GM21423 (cell line): ENCODE measurements around the gene BPIFB1.

ENCODE experiments used
- ATAC-seq: cut with Tn5 transposase; IDR thresholded peaks from one replicate; pipeline ENCODE4 v1.9.1; 2021; ENCODE audit warnings: mild to moderate bottlenecking, moderate library complexity; ENCODE audit not compliant: unreplicated experiment

Gene BPIFB1

DNA sequence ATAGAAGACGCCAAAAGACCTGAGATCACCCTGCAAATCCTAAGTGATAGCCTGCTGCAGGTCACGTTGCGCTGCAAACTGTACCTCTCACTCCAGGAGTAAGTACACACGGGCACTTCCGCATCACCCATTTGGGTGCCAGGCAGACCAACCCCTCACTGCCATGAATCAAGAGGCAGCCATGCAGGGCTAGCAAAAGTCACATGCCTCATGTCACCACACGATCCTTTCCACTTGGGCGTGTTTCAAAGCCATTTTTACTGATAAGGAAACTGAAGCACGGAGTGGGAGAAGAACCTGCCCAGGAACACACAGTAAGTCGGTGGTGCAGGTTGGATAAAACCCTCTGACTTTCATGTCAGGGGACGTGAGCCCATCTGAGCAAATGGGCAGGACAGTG is 37.0 kb downstream of the BPIFB1 start:
- no peak for ATAC-seq

DNA sequence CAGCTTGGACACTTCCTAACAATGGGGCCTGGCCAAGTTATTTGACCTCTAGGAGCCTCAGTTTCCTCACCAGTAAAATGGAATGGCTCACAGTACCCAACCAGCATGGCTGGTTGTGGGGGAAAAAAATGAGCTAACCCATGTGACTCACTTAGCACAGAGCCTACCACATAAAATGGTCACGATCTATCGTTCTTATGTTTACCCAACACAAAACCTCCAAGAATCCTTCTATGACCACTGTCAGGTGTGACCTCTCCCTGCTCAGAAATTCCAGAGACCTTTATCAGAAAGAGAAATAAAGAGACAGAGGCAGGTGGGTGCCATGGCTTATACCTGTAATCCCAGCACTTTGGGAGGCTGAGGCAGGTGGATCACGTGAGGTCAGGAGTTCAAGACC is 39.4 kb downstream of the BPIFB1 start:
- no peak for ATAC-seq

DNA sequence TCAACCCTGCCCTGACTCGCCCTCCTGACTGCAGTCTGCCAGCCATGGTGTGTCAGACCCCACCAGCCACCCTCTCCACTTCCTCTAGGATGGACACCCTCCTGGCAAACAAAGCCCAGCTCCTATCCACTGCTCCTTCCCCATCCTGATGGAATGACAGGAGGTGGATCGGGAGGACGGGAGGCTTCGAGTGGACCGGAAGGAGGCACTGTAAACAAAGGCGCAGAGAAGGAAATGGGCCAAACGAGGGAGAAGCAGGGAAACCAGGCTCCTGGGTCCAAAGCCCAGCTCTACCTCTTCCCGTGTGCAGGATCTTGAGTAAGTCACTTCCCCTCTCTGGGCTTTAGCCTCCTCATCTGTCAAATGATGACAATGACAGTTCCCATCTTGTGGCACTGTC is 40.2 kb downstream of the BPIFB1 start:
- ATAC-seq = no peak

DNA sequence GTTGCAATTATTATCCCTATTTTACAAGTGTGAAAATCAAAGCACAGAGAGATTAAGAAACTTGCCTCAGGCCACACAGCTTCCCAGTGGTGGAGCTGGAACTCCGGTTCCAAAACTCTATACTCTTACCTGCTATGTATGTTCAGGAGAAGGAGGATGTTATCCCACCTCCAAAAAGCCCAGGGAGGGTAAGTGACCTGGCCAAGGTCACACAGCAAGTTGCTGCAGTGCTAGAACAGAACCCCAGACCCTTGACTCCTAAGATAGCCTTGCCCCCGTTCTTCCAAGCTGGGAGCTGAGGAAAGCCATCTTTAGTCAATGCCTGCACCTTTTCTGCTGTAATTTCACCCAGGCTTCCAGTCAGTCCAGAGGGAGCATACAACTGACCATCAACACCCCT is 42.3 kb downstream of the BPIFB1 start:
- ATAC-seq = no peak

DNA sequence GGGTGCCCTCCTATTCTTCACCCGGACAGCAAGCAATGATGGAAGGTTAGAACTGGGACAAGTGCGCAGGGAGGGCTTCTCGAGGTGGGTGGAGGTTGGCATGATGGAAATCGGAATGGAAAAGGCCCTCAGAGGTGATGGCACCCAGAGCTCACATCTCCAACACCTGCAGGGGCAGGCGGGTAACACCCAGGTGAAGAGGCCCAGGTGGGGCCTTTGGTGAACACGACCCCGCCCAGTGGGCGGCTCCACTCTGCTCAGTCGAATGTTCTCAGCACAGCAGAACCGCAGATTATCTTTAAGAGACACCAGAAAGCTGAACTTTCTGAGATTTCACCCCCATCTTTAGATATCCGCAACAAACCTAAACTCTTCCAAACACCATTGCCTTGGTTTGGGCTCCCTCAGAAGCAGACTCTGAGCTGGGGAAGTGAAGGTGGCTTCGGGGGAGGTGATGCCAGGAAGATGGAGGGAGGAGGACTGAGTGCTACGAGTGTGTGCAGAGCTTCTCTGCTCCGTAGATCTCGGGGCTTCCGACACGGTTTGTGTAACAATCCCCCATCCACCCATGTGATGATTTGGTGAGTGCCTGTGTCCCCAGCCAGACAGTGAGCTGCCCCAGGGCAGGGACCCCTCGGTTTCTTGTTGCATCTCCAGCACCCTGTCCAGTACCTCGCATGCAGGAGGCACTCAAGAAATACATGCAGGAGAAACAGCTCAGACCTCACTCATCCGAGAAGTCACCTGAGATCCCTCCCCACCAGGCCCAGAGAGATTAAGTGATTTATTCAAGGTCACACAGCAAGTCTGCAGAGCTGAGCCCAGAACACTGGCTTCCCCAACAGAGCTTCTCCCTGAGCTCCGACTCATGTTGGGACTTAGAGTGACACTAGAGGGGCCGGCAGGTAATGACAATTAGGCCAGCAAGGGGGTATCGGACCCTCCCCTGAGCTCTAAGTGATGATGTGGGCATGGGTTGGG is 45.4 kb downstream of the BPIFB1 start:
- ATAC-seq = no peak

GRCh38 chr20:33332905-33333456 is 50.0 kb downstream of the BPIFB1 start:
- ATAC-seq = no peak

- no peak for ATAC-seq
Observed at GRCh38 chr20:33333616-33334015, 50.6 kb downstream of the BPIFB1 start.

DNA sequence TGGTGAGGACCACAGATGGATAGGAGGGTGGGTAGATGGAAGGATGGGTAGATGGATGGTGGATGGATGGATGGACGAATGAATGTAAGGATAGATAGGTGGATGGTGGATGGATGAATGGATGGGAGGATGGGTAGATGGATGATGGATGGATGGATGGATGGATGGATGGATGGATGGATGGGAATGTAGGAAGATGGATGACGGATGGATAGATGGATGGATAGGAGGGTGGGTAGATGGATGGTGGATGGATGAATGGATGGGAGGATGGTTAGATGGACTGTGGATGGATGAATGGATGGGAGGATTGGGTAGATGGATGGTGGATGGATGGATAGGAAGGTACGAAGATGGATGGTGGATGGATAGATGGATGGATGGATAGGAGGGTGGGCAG is 51.1 kb downstream of the BPIFB1 start:
- no peak for ATAC-seq

- no peak for ATAC-seq
Observed at GRCh38 chr20:33336375-33336774, 53.4 kb downstream of the BPIFB1 start.

- no peak for ATAC-seq
Observed at GRCh38 chr20:33337119-33337518, 54.1 kb downstream of the BPIFB1 start.

DNA sequence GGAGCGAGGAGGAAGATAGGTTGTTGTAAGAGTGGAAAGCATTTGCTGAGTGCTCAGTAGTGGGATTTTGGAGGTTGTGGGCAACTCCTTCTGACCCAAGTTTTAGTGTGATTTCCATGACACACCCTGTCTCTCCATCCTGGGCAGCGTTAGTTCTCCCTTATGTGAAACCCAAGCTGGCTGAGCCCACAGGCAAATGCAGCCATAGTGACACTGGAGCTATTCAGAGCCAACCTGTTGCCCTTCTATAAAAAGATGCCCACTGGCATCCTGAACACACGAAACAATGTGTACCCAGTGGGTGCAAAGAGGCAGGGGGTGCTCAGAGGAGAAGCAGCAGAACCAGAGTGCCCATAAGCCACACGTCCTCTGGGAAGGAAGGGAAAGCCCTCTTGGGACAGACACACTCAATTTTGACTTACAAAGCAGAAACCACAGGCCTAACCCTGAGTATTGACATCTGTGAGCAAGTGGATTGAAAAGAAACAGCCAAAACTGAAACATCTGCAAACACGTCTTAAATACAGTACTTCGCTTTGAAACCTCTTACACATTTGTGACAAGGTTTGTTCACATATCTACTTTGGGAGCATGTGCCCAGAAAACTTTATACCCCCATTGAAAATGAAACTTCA is 54.6 kb downstream of the BPIFB1 start:
- no peak for ATAC-seq

DNA sequence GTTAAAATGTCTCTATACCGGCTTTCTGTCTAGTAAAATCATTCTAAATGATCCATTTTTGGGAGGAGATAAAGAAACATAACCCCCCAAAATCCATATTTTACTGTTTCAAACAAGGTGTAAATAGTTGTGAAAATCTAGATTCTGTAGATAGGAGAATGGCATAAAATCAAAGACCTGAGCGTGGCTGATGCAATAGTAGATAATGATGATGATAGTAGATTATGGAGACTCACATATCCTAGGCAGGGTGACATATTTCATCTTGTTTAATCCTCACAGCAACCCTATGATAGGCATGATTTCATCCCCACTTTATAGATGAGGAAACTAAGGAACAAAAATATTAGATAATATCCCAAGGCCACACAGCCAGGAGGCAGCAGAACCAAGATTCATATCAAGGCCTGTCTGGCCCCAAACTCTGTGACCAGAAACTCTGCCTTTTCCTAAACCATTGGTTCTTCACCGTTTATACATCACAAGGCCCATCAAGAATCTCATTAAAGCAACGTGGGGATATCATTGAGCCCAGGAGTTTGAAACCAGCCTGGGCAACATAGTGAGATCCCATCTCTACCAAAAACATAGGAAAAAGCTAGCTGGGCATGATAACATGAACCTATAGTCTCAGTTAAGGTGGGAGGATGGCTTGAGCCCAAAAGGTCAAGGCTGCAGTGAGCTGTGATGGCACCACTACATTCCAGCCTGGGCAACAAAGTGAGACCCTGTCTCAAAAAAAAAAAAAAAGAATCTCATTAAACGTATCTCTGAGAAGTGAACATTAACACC is 55.6 kb downstream of the BPIFB1 start:
- no peak for ATAC-seq

DNA sequence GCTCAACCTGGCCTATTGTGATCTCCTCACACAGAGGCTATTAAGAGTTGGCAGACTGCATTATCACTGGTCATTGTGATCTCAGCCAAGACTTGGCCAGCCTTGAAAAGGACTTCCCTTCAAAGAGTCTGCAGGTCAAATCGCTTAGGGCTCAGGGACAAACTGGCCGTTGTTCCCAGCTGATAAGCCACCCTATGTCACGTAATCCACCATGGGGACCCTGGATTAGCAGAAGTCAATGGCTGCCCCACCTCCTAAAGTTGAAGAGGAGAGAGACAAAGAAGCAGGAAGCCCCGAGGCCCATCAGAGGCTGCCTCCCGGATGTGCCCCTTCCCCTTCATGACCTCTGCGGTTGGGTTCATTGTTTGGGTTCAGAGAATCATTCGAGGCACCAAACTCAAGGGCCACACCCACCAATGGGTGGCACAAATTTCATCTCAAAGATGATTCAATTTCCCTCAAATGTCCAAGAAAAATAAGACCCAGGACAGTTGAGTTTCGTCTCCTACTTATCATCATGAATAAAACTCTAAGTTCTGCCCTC is 56.6 kb downstream of the BPIFB1 start:
- no peak for ATAC-seq

DNA sequence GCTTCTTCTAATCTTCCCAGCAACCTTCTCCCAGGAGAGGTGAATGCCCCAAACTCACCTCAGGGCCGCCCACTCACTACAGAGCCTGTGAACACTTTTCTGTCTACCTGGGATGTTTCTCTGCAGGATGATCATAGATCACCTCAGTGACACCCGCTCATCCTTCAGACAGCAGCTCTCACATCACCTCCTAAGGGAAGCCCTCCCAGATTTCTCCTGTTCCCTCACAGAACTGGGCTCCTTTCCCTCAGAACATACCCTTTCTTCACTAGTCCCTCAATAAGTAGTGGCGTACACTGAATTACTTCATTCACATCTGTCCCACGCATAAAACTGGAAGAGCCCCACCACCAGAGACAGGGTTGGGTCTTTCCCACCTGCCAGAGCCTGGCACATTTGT is 60.5 kb downstream of the BPIFB1 start:
- ATAC-seq = no peak

DNA sequence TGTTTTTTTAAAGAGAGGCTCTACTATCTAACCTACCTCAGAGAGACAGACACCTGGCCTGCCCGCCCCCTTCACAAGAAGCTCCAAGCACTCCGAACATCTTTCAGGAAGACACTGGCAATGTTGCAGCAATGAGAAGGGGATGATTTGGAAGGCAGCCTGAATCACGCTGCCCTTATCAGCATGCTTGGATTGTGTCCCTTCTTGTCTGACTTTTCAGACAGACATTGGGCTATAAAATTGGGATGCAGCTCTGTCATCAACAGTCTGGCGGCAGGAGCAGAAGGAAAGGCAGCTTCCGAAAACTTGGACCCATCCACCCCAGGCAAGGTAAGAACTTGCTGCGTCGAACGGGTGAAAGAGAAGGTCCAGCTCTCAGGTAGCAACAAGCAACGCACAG is 62.3 kb downstream of the BPIFB1 start:
- no peak for ATAC-seq

DNA sequence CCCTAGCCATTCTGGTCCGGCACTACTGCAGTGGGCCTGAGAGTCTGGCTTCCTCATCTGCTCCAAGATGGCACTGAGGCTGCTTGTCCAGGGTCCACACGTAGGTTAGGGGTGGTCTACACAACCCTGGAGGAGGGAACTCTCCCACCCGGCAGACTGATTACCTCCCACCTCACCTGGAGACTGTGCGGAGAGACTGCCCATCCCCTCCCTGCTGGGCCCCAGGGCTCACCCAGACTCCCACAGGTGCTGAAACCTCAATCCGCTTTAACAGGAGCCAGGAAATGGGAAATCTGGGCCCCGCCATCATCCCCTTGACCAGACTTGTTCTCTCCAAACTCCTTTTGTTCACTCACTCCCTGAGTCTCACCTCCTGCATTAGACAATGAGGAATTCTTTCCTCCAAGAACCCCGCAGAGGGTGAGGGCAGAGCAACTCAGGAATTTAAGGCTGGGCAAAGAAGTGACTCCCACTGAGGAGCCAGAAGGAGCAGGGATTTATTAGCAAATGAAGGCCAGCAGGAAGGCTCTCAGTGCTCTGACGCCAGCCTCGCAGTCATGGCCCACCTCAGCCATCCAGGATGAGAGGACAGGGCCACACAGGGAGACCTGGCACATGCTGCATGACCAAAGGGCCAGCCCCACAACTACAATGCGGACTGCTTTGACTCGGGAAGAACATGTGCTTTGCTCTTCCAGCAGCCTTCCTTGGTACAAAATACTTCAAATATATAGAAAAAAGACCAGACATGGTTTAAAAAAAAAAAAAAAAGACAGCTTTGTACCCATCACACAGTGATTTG is 65.3 kb downstream of the BPIFB1 start:
- no peak for ATAC-seq

- no peak for ATAC-seq
Observed at GRCh38 chr20:33349493-33349892, 66.5 kb downstream of the BPIFB1 start.

DNA sequence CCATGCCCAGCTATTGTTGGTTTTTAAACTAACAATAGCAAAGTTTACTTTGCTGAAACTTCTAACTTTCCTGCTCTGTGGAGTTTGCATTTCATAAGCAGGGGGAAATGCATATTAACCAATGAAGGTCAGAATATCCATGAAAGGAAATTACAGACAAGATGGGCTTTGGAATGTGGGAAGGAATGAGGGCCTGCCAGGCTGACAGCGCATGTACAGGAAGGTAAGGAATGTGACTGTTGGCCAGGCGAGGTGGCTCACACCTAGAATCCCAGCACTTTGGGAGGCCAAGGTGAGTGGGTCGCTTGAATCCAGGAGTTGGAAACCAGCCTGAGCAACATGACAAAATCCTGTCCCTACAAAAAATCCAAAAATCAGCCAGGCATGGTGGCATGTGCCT is 68.7 kb downstream of the BPIFB1 start:
- no peak for ATAC-seq

DNA sequence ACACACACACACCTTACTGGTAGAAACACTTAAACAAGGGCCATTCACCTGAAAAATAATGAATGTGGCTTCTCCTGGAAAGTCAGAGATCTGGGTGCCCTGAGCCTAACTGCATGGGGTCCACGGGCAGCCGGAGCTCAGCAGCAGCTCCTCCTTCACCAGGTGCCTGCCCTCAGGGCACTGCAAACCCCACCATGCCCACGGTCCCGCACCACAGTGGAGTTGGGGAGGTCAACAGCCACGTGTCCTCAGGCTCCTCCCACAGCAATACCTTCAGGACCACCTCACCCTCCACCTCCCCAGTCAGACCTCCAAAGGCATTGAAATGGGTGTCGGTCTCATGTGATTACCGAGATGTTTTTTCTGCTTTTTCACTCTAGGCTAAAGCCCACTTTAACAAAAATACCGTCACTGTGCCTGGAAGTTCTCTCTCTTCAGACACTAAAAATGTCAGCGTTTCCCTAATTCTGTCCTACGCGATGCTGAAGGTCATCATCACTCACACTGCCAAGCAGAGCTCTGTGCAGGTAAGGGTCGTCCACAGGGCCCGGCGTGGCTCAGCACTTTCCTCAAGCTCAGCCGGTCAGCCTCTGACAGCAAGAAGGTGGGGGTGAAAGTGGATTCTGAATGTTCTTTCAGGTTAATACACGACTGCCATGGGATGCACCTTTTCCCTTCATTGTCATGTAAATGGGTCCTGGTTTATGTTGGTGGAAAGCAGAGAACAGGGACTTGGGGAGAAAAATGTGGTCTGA is 69.4 kb downstream of the BPIFB1 start:
- no peak for ATAC-seq
